ENCODE measurements around the gene RND2.
"Not testable (repeated sequence)": the region's sequence is repeated elsewhere in the genome, so short reads cannot be mapped to it uniquely, and the experiment has no call there.

RND2 gene

GRCh38 chr17:43027091-43028032 lies 2.3 kb downstream of the RND2 start:
- DNase-seq (ENCODE audit: low read depth in 2 of 2) = no peak

GRCh38 chr17:43028221-43028861 lies 3.3 kb downstream of the RND2 start:
- no peak for DNase-seq (ENCODE audit: low read depth in 2 of 2)

GRCh38 chr17:43030137-43030767 lies 5.2 kb downstream of the RND2 start:
- no peak for DNase-seq (ENCODE audit: low read depth in 2 of 2)

GRCh38 chr17:43031666-43032065 lies 6.6 kb downstream of the RND2 start:
- DNase-seq (ENCODE audit: low read depth in 2 of 2) = no peak

GRCh38 chr17:43033948-43034881 lies 9.2 kb downstream of the RND2 start:
- no peak for DNase-seq (ENCODE audit: low read depth in 2 of 2)

GRCh38 chr17:43034894-43035293 lies 9.9 kb downstream of the RND2 start:
- no peak for DNase-seq (ENCODE audit: low read depth in 2 of 2)

GRCh38 chr17:43039646-43040045 lies 14.6 kb downstream of the RND2 start:
- DNase-seq (ENCODE audit: low read depth in 2 of 2) = no peak

GRCh38 chr17:43040655-43041054 lies 15.6 kb downstream of the RND2 start:
- DNase-seq (ENCODE audit: low read depth in 2 of 2) = no peak

- DNase-seq (ENCODE audit: low read depth in 2 of 2) = no peak
Observed at GRCh38 chr17:43042025-43042628, 17.1 kb downstream of the RND2 start.

GRCh38 chr17:43043307-43043706 lies 18.3 kb downstream of the RND2 start:
- no peak for DNase-seq (ENCODE audit: low read depth in 2 of 2)

- no peak for DNase-seq (ENCODE audit: low read depth in 2 of 2)
Observed at GRCh38 chr17:43044024-43044423, 19.0 kb downstream of the RND2 start.

- no peak for DNase-seq (ENCODE audit: low read depth in 2 of 2)
Observed at GRCh38 chr17:43051969-43052368, 26.9 kb downstream of the RND2 start.

- not testable (repeated sequence) for DNase-seq (ENCODE audit: low read depth in 2 of 2)
Observed at GRCh38 chr17:43053008-43053407, 28.0 kb downstream of the RND2 start.

GRCh38 chr17:43056051-43056450 lies 31.0 kb downstream of the RND2 start:
- DNase-seq (ENCODE audit: low read depth in 2 of 2) = no peak

GRCh38 chr17:43062984-43063638 lies 38.1 kb downstream of the RND2 start:
- no peak for DNase-seq (ENCODE audit: low read depth in 2 of 2)

GRCh38 chr17:43068570-43069367 lies 43.7 kb downstream of the RND2 start:
- DNase-seq (ENCODE audit: low read depth in 2 of 2) = no peak

GRCh38 chr17:43069368-43069898 lies 44.4 kb downstream of the RND2 start:
- DNase-seq (ENCODE audit: low read depth in 2 of 2) = no peak

GRCh38 chr17:43070257-43070656 lies 45.2 kb downstream of the RND2 start:
- no peak for DNase-seq (ENCODE audit: low read depth in 2 of 2)

GRCh38 chr17:43070872-43071271 lies 45.8 kb downstream of the RND2 start:
- DNase-seq (ENCODE audit: low read depth in 2 of 2) = no peak

Data from activated CD8-positive, alpha-beta memory T cell treated with anti-CD3 and anti-CD28 coated beads for 4 hours (primary cell).